Upper lobe of left lung (tissue), 6 donors: ENCODE results near the gene TREML4. TPM values are rescaled to one million over a fixed set of nuclear protein-coding genes. Genes with fewer than 3 reads are reported as not detected.

Source experiments
- ATAC-seq, 2 donors: fragments of 200-7000 bp; cut with Tn5 transposase; one replicate each; pipeline ENCODE4 v1.9.1; 2022; ENCODE audit warnings: mild to moderate bottlenecking in 2 of 2, moderate library complexity in 2 of 2; ENCODE audit not compliant: low FRiP score in 2 of 2
- DNase-seq, 2 donors: peaks; one replicate each; pipeline ENCODE4 v3.0.0-alpha.2; 2019 to 2020
- H3K27ac ChIP-seq, 4 donors: fragments of 200-600 bp; sonication (generic); one replicate each; pipeline ENCODE4 v1.5.1; 2016 to 2019
- H3K27me3 ChIP-seq, 4 donors: fragments of 200-600 bp; sonication (generic); one replicate each; pipeline ENCODE4 v1.5.1; 2017 to 2019
- H3K36me3 ChIP-seq, 4 donors: fragments of 200-600 bp; sonication (generic); one replicate each; pipeline ENCODE4 v1.5.1; 2016 to 2019
- H3K4me1 ChIP-seq, 4 donors: fragments of 200-600 bp; sonication (generic); one replicate each; pipeline ENCODE4 v1.5.1; 2018 to 2019
- H3K4me3 ChIP-seq, 4 donors: fragments of 200-600 bp; sonication (generic); one replicate each; pipeline ENCODE4 v1.5.1; 2017 to 2019; ENCODE audit warnings: mild to moderate bottlenecking in 2 of 4, moderate library complexity in 1 of 4
- H3K9me3 ChIP-seq, 4 donors: fragments of 200-600 bp; sonication (generic); one replicate each; pipeline ENCODE4 v1.5.1; 2018 to 2019
- EP300 ChIP-seq, 4 donors: sonication (generic); formaldehyde crosslinking; IDR thresholded peaks; one replicate each; pipeline ENCODE4 v1.5.1; 2017; ENCODE audit warnings: antibody characterized with exemption in 4 of 4, control low read depth in 2 of 4
- POLR2A ChIP-seq, 4 donors: fragments of 450-650 bp; IDR thresholded peaks; one replicate each; pipeline ENCODE4 v1.5.1; 2016 to 2017; ENCODE audit warnings: antibody characterized with exemption in 4 of 4, mild to moderate bottlenecking in 2 of 4
- POLR2AphosphoS5 ChIP-seq, 2 donors: sonication (generic); formaldehyde crosslinking; IDR thresholded peaks; one replicate each; pipeline ENCODE4 v1.5.1; 2017; ENCODE audit warnings: antibody characterized with exemption in 2 of 2
- WGBS, 2 donors: methylation state at CpG; one replicate each; pipeline ENCODE4 v1.1.5; 2017 to 2018; 5-methylcytosine and 5-hydroxymethylcytosine counted together
- total RNA-seq, 6 donors: library from RNA; depleted of rRNA in 4 of 6; stranded (reverse); fragments of >200 nt in 4 of 6; gene quantifications; one replicate each; pipeline versions ENCODE4 v1.1.0 to v1.2.1, GENCODE V29; 2016 to 2021
- TF ChIP-seq, protein P1 (sequence below), 6 experiments: fragments of 450-650 bp in 4 of 6; fragments of 200-600 bp in 2 of 6; sonication (generic) in 2 of 6; IDR thresholded peaks; one replicate each; pipeline ENCODE4 v1.5.1; 2016 to 2019; ENCODE audit warnings: antibody characterized with exemption in 6 of 6
- donor health status: DM: no; HTN: no; CAD: no; lungs with moderate emphysema.
- donor health status: DM: no; HTN: yes; CAD: no; lungs with severe emphysema.

The TREML4 gene
- total RNA-seq, 6 donors from 2014 or later = not detected

DNA sequence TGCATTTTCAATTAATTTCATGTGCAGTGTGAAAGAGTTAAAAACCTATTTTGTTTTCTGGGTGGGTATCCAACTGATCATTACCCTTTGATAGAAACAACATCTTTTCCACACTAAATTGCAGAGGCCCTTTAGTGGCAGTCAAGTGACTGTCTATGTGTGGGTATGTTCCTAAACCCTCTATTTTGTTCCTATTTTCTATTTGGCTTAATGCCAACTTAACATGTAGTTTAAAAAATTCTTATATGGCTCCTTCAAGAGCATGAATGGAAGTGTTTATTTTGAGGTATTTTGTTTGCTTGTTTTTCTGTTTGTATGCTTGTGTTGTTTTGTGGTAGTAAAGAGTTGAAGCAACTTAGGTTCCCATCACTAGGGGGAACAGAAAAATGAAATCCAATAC lies 38.4 kb downstream of the TREML4 start:
- TF ChIP-seq POLR2A (IDR thresholded peaks at IDR 0.05) (no peak), POLR2AphosphoS5 (IDR thresholded peaks at IDR 0.05) (no peak)
- TF ChIP-seq, protein P1, sequence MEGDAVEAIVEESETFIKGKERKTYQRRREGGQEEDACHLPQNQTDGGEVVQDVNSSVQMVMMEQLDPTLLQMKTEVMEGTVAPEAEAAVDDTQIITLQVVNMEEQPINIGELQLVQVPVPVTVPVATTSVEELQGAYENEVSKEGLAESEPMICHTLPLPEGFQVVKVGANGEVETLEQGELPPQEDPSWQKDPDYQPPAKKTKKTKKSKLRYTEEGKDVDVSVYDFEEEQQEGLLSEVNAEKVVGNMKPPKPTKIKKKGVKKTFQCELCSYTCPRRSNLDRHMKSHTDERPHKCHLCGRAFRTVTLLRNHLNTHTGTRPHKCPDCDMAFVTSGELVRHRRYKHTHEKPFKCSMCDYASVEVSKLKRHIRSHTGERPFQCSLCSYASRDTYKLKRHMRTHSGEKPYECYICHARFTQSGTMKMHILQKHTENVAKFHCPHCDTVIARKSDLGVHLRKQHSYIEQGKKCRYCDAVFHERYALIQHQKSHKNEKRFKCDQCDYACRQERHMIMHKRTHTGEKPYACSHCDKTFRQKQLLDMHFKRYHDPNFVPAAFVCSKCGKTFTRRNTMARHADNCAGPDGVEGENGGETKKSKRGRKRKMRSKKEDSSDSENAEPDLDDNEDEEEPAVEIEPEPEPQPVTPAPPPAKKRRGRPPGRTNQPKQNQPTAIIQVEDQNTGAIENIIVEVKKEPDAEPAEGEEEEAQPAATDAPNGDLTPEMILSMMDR (IDR thresholded peaks at IDR 0.05) = no peak
- H3K36me3 ChIP-seq = no peaks in the 10 kb centered on the region
- H3K9me3 ChIP-seq = peaks cover 0 to 14% (median 5%) of the 10 kb centered on the region in 4 donors
- DNase-seq (no peak), ATAC-seq (no peak)
- no peaks in the 10 kb centered on the region for H3K27me3 ChIP-seq
- no peak overlapping the region for H3K27ac ChIP-seq
- no peaks in the 10 kb centered on the region for H3K4me1 ChIP-seq
- H3K4me3 ChIP-seq = no peak overlapping the region

- H3K4me1 ChIP-seq = peaks cover 0 to 4% (median 0%) of the 10 kb centered on the region in 4 donors
- ATAC-seq = no peak
- TF ChIP-seq POLR2A (IDR thresholded peaks at IDR 0.05) (no peak), POLR2AphosphoS5 (IDR thresholded peaks at IDR 0.05) (no peak), EP300 (IDR thresholded peaks at IDR 0.05) (no peak)
- TF ChIP-seq, protein P1 (IDR thresholded peaks at IDR 0.05) = no peak
- H3K4me3 ChIP-seq = no peak overlapping the region
- H3K36me3 ChIP-seq = no peaks in the 10 kb centered on the region
- no peak overlapping the region for H3K27ac ChIP-seq
- peaks cover 0 to 3% (median 2%) of the 10 kb centered on the region in 4 donors for H3K9me3 ChIP-seq
- no peaks in the 10 kb centered on the region for H3K27me3 ChIP-seq
- no peak for DNase-seq
Measured at GRCh38 chr6:41268478-41268877, 40.3 kb downstream of the TREML4 start.

- ATAC-seq = no peak
- WGBS, 2 donors = 74 to 88% methylated on average over 2 of the region's 2 CpGs
Measured at GRCh38 chr6:41269166-41269565, 41.0 kb downstream of the TREML4 start.

GRCh38 chr6:41269716-41270115 lies 41.6 kb downstream of the TREML4 start:
- H3K27ac ChIP-seq = peak overlapping the region in 1 of 4 donors; percentile 9
- H3K27me3 ChIP-seq = no peaks in the 10 kb centered on the region
- TF ChIP-seq EP300 (IDR thresholded peaks at IDR 0.05) = no peak
- no peak for TF ChIP-seq POLR2A (IDR thresholded peaks at IDR 0.05)
- TF ChIP-seq, protein P1 (IDR thresholded peaks at IDR 0.05) = no peak
- no peak for TF ChIP-seq POLR2AphosphoS5 (IDR thresholded peaks at IDR 0.05)
- H3K4me3 ChIP-seq = no peak overlapping the region
- ATAC-seq (no peak), DNase-seq (no peak)
- no peaks in the 10 kb centered on the region for H3K9me3 ChIP-seq
- peaks cover 0 to 4% (median 0%) of the 10 kb centered on the region in 4 donors for H3K4me1 ChIP-seq
- WGBS, 2 donors = 84 to 87% methylated on average over 4 of the region's 4 CpGs
- no peaks in the 10 kb centered on the region for H3K36me3 ChIP-seq

More at GRCh38 chr6:41269166-41269565, 41.0 kb downstream of the TREML4 start:
- no peaks in the 10 kb centered on the region for H3K36me3 ChIP-seq
- peak overlapping the region in 1 of 4 donors; percentile 9 for H3K27ac ChIP-seq
- peaks cover 0 to 4% (median 0%) of the 10 kb centered on the region in 4 donors for H3K4me1 ChIP-seq
- TF ChIP-seq EP300 (IDR thresholded peaks at IDR 0.05) (no peak), POLR2A (IDR thresholded peaks at IDR 0.05) (no peak), POLR2AphosphoS5 (IDR thresholded peaks at IDR 0.05) (no peak)
- TF ChIP-seq, protein P1 (IDR thresholded peaks at IDR 0.05) = no peak
- DNase-seq = no peak
- no peaks in the 10 kb centered on the region for H3K27me3 ChIP-seq
- H3K9me3 ChIP-seq = no peaks in the 10 kb centered on the region
- no peak overlapping the region for H3K4me3 ChIP-seq

- Histone ChIP-seq H3K36me3 (no peaks in the 10 kb centered on the region), H3K27me3 (no peaks in the 10 kb centered on the region), H3K4me3 (peak overlapping the region in 1 of 4 donors; percentile 16), H3K4me1 (peaks cover 0 to 4% (median 0%) of the 10 kb centered on the region in 4 donors), H3K27ac (peak overlapping the region; percentile 72 to 82 (median 74)), H3K9me3 (no peaks in the 10 kb centered on the region)
- peak; percentile 71 to 85 for TF ChIP-seq POLR2AphosphoS5 (IDR thresholded peaks at IDR 0.05)
- peak in 1 of 4 donors; percentile 49 for TF ChIP-seq EP300 (IDR thresholded peaks at IDR 0.05)
- TF ChIP-seq, protein P1 (IDR thresholded peaks at IDR 0.05) = no peak
- TF ChIP-seq POLR2A (IDR thresholded peaks at IDR 0.05) = peak in 1 of 4 donors; percentile 57
- ATAC-seq (peak; percentile 82 to 84), DNase-seq (peak; percentile 25 to 87)
- WGBS, 2 donors = 51 to 52% methylated on average over 7 of the region's 7 CpGs
Measured at GRCh38 chr6:41271901-41272395, 43.8 kb downstream of the TREML4 start.
